H9 (cell line): ENCODE data around the gene USP35. TPM values are rescaled to one million over a fixed set of nuclear protein-coding genes. Genes with fewer than 3 reads are reported as not detected.

Experiments
- DNase-seq: peaks from one replicate; pipeline ENCODE4 v3.0.0-alpha.2; 2017
- H2AFZ ChIP-seq: one replicate; pipeline ENCODE4 v1.6.1; 2013; ENCODE audit warnings: mild to moderate bottlenecking, low read length, control low read depth, moderate library complexity
- H2AK5ac ChIP-seq: 2 replicates; pipeline ENCODE4 v1.6.1; 2013; ENCODE audit warnings: low read length, control low read depth, mixed read lengths; ENCODE audit not compliant: insufficient read length
- H2BK120ac ChIP-seq: one replicate; pipeline ENCODE4 v1.6.1; 2013; ENCODE audit warnings: low read depth, mild to moderate bottlenecking, low read length, control low read depth, inconsistent platforms; ENCODE audit not compliant: poor library complexity, severe bottlenecking
- H2BK12ac ChIP-seq: 2 replicates; pipeline ENCODE4 v1.6.1; 2013; ENCODE audit warnings: low read length, control low read depth, mixed read lengths, low read depth; ENCODE audit not compliant: insufficient read length
- H2BK15ac ChIP-seq: 2 replicates; pipeline ENCODE4 v1.6.1; 2013; ENCODE audit warnings: low read depth, low read length, control low read depth
- H2BK20ac ChIP-seq: one replicate; pipeline ENCODE4 v1.6.1; 2013; ENCODE audit warnings: low read depth, mild to moderate bottlenecking, low read length, control low read depth, inconsistent platforms; ENCODE audit not compliant: poor library complexity, severe bottlenecking
- H2BK5ac ChIP-seq: 2 replicates; pipeline ENCODE4 v1.6.1; 2013; ENCODE audit warnings: low read length, control low read depth, mixed read lengths; ENCODE audit not compliant: insufficient read length
- H3K14ac ChIP-seq: 2 replicates; pipeline ENCODE4 v1.6.1; 2013; ENCODE audit warnings: low read length, control low read depth; ENCODE audit not compliant: insufficient read depth
- H3K18ac ChIP-seq: 2 replicates; pipeline ENCODE4 v1.6.1; 2013; ENCODE audit warnings: low read depth, mild to moderate bottlenecking, mixed read lengths, low read length, control low read depth; ENCODE audit not compliant: insufficient read length
- H3K23ac ChIP-seq: 2 replicates; pipeline ENCODE4 v1.6.1; 2013; ENCODE audit warnings: low read length, control low read depth, mixed read lengths, low read depth; ENCODE audit not compliant: insufficient read length
- H3K23me2 ChIP-seq: 2 replicates; pipeline ENCODE4 v1.6.1; 2013; ENCODE audit warnings: low read depth, mild to moderate bottlenecking, mixed read lengths, low read length, control low read depth; ENCODE audit not compliant: insufficient read length, poor library complexity, severe bottlenecking
- H3K27ac ChIP-seq: 2 replicates; pipeline ENCODE4 v1.5.1; 2013; ENCODE audit warnings: low read length, control low read depth, mixed read lengths, low read depth; ENCODE audit not compliant: insufficient read length
- H3K27me3 ChIP-seq: 2 replicates; pipeline ENCODE4 v1.6.1; 2013; ENCODE audit warnings: low read length, control low read depth, inconsistent platforms; ENCODE audit not compliant: insufficient read depth
- H3K4ac ChIP-seq: 2 replicates; pipeline ENCODE4 v1.6.1; 2013; ENCODE audit warnings: low read depth, mild to moderate bottlenecking, control low read depth, inconsistent platforms, low read length, moderate library complexity
- H3K4me1 ChIP-seq: 2 replicates; pipeline ENCODE4 v1.6.1; 2013; ENCODE audit warnings: low read length, control low read depth, inconsistent platforms; ENCODE audit not compliant: insufficient read depth
- H3K4me2 ChIP-seq: 2 replicates; pipeline ENCODE4 v1.6.1; 2013; ENCODE audit warnings: low read length, control low read depth, mixed read lengths; ENCODE audit not compliant: insufficient read length, insufficient read depth
- H3K56ac ChIP-seq: 2 replicates; pipeline ENCODE4 v1.6.1; 2013; ENCODE audit warnings: low read depth, mild to moderate bottlenecking, mixed read lengths, low read length, control low read depth; ENCODE audit not compliant: insufficient read length
- H3K79me1 ChIP-seq: 2 replicates; pipeline ENCODE4 v1.6.1; 2013; ENCODE audit warnings: low read depth, mild to moderate bottlenecking, moderate library complexity, low read length, control low read depth, inconsistent platforms; ENCODE audit not compliant: insufficient read depth, poor library complexity, severe bottlenecking
- H3K79me2 ChIP-seq: 2 replicates; pipeline ENCODE4 v1.6.1; 2013; ENCODE audit warnings: low read length, control low read depth, inconsistent platforms; ENCODE audit not compliant: insufficient read depth
- H3K9ac ChIP-seq: 2 replicates; pipeline ENCODE4 v1.6.1; 2013; ENCODE audit warnings: low read length, control low read depth, mixed read lengths; ENCODE audit not compliant: insufficient read length; ENCODE audit errors: extremely low read depth
- H3K9me3 ChIP-seq: one replicate; pipeline ENCODE4 v1.6.1; 2013; ENCODE audit warnings: low read depth, low read length, inconsistent platforms; ENCODE audit not compliant: control insufficient read depth
- H3T11ph ChIP-seq: one replicate; pipeline ENCODE4 v1.6.1; 2013; ENCODE audit warnings: mild to moderate bottlenecking, low read length, control low read depth, inconsistent platforms
- H4K20me1 ChIP-seq: one replicate; pipeline ENCODE4 v1.6.1; 2013; ENCODE audit not compliant: control insufficient read depth, insufficient read length, insufficient read depth
- H4K5ac ChIP-seq: 2 replicates; pipeline ENCODE4 v1.6.1; 2013; ENCODE audit warnings: low read depth, mild to moderate bottlenecking, mixed read lengths, low read length, control low read depth; ENCODE audit not compliant: insufficient read length
- H4K8ac ChIP-seq: replicated peaks from 2 replicates; pipeline ENCODE4 v1.6.1; 2013; ENCODE audit warnings: low read length, control low read depth, mixed read lengths, low read depth; ENCODE audit not compliant: insufficient read length
- H4K91ac ChIP-seq: 2 replicates; pipeline ENCODE4 v1.6.1; 2013; ENCODE audit warnings: low read depth, mild to moderate bottlenecking, moderate library complexity, mixed read lengths, low read length, control low read depth; ENCODE audit not compliant: insufficient read length
- H3K27ac Mint-ChIP-seq, 3 experiments: 2 replicates in 2 of 3; 3 replicates in 1 of 3; pipeline ENCODE4 v1.8.0; 2020 to 2021; ENCODE audit warnings: mixed read lengths in 3 of 3, mild to moderate bottlenecking in 1 of 3, moderate library complexity in 1 of 3
- H3K27me3 Mint-ChIP-seq: 2 replicates; pipeline ENCODE4 v1.8.0; 2021; ENCODE audit warnings: low read depth, mild to moderate bottlenecking, moderate library complexity, mixed read lengths
- H3K36me3 Mint-ChIP-seq, 3 experiments: 2 replicates in 2 of 3; 3 replicates in 1 of 3; pipeline ENCODE4 v1.8.0; 2020 to 2021; ENCODE audit warnings: low read depth in 3 of 3, mixed read lengths in 3 of 3; ENCODE audit not compliant: insufficient read depth in 1 of 3
- H3K4me1 Mint-ChIP-seq, 2 experiments: 2 replicates each; pipeline ENCODE4 v1.8.0; 2020; ENCODE audit warnings: mixed read lengths in 2 of 2
- H3K4me3 Mint-ChIP-seq, 2 experiments: 2 replicates in 1 of 2; 3 replicates in 1 of 2; pipeline ENCODE4 v1.8.0; 2020 to 2021; ENCODE audit warnings: mild to moderate bottlenecking in 2 of 2, mixed read lengths in 2 of 2, moderate library complexity in 1 of 2
- H3K9me3 Mint-ChIP-seq, 2 experiments: 2 replicates in 1 of 2; 3 replicates in 1 of 2; pipeline ENCODE4 v1.8.0; 2020; ENCODE audit warnings: mild to moderate bottlenecking in 2 of 2, mixed read lengths in 2 of 2, moderate library complexity in 1 of 2
- CTCF ChIP-seq: fragments of 200-600 bp; sonication (generic); conservative IDR thresholded peaks from 3 replicates; pipeline ENCODE4 v1.8.0; 2021; ENCODE audit warnings: antibody characterized with exemption, mild to moderate bottlenecking
- WGBS: extraction: QIAGEN DNeasy Blood & Tissue Kit; methylation state at CpG from one replicate; pipeline ENCODE4 v1.1.7; 2013; ENCODE audit warnings: missing lambda C conversion rate, low lambda C conversion rate, mixed read lengths; ENCODE audit not compliant: insufficient read length; ENCODE audit errors: extremely low coverage; 5-methylcytosine and 5-hydroxymethylcytosine counted together
- total RNA-seq: library from RNA; stranded (reverse); gene quantifications from 2 replicates; pipeline ENCODE4 v1.2.1, GENCODE V29; 2021

Gene USP35
- total RNA-seq, 1 experiment from 2014 or later: 6.8 TPM

GRCh38 chr11:78139422-78140391 lies 49.0 kb upstream of the USP35 start, which contains the start of gene ALG8:
ALG8 (minus strand) TSS chr11:78139626; CDS start chr11:78139588, 38 bp downstream.
- peak within 1 kb of the TSS; percentile 21 for H3K27ac ChIP-seq
- H3K27me3 ChIP-seq: no peaks in the 10 kb centered on the region
- no peak within 1 kb of the TSS for H4K8ac ChIP-seq
- Mint-ChIP-seq H3K27me3 (no peaks in the 10 kb centered on the region), H3K4me1 (peaks cover 13 to 16% of the 10 kb centered on the region in 2 experiments), H3K27ac (peak within 1 kb of the TSS; percentile 91 to 98 (median 97)), H3K9me3 (no peaks in the 10 kb centered on the region; a peak in 1 of 5 replicates), H3K4me3 (peak within 1 kb of the TSS; percentile 88 to 91), H3K36me3 (peaks cover 24 to 62% (median 50%) of the 10 kb centered on the region in 3 experiments)
- peak within 1 kb of the TSS; percentile 81 for H3K18ac ChIP-seq
- no peak within 1 kb of the TSS for H2BK20ac ChIP-seq
- no peaks in the 10 kb centered on the region for H3K79me1 ChIP-seq
- no peak within 1 kb of the TSS for H2BK12ac ChIP-seq
- no peak within 1 kb of the TSS for H3K23ac ChIP-seq
- no peak for TF ChIP-seq CTCF
- no peaks in the 10 kb centered on the region for H3K9me3 ChIP-seq
- H2BK5ac ChIP-seq: no peak within 1 kb of the TSS
- H3K14ac ChIP-seq: peak within 1 kb of the TSS; percentile 74
- H3K4me2 ChIP-seq: peak within 1 kb of the TSS; percentile 86
- H4K91ac ChIP-seq: peak within 1 kb of the TSS; percentile 72
- H3K4me1 ChIP-seq: no peaks in the 10 kb centered on the region
- H3K56ac ChIP-seq: peak within 1 kb of the TSS; percentile 7
- H2BK15ac ChIP-seq: no peak within 1 kb of the TSS
- peaks cover 4% of the 10 kb centered on the region for H3K23me2 ChIP-seq
- WGBS: no CpG with 5 or more reads among the region's 52 CpGs
- H2AFZ ChIP-seq: peak within 1 kb of the TSS; percentile 53
- H2BK120ac ChIP-seq: no peak within 1 kb of the TSS
- H4K5ac ChIP-seq: peak within 1 kb of the TSS; percentile 91
- peak within 1 kb of the TSS; percentile 7; the same call in 1 of the 2 replicates for H3K4ac ChIP-seq
- H3K79me2 ChIP-seq: peaks cover 12% of the 10 kb centered on the region; the same call in 1 of the 2 replicates
- H3K9ac ChIP-seq: peak within 1 kb of the TSS; percentile 95
- no peaks in the 10 kb centered on the region for H4K20me1 ChIP-seq
- peak; percentile 96 for DNase-seq
- no peak within 1 kb of the TSS for H2AK5ac ChIP-seq
- no peak within 1 kb of the TSS for H3T11ph ChIP-seq
